Stimulated activated naive CD8-positive, alpha-beta T cell treated with anti-CD3 and anti-CD28 coated beads, Interleukin-15, Interleukin-2, amounts not matched to agents 100 ng/mL and 50 ng/mL, for 24 hours (primary cell): ENCODE measurements around the gene TYMS.

Source experiments
- H3K27ac Mint-ChIP-seq: one replicate; pipeline ENCODE4 v1.8.0; 2021; ENCODE audit warnings: mild to moderate bottlenecking, mixed read lengths
- H3K27me3 Mint-ChIP-seq: one replicate; pipeline ENCODE4 v1.8.0; 2021; ENCODE audit warnings: mixed read lengths
- H3K36me3 Mint-ChIP-seq: one replicate; pipeline ENCODE4 v1.8.0; 2021; ENCODE audit warnings: low read depth, mixed read lengths
- H3K4me1 Mint-ChIP-seq: one replicate; pipeline ENCODE4 v1.8.0; 2021; ENCODE audit warnings: low read depth, mixed read lengths
- H3K4me3 Mint-ChIP-seq: one replicate; pipeline ENCODE4 v1.8.0; 2021; ENCODE audit warnings: mild to moderate bottlenecking, mixed read lengths
- H3K9me3 Mint-ChIP-seq: one replicate; pipeline ENCODE4 v1.8.0; 2021; ENCODE audit warnings: mixed read lengths

TYMS gene

GRCh38 chr18:629269-630150 is 27.9 kb upstream of the TYMS start:
- Mint-ChIP-seq H3K4me1 (peaks cover 7% of the 10 kb centered on the region), H3K27ac (no peak overlapping the region), H3K27me3 (peaks cover 18% of the 10 kb centered on the region), H3K36me3 (no peaks in the 10 kb centered on the region), H3K4me3 (no peak overlapping the region), H3K9me3 (no peaks in the 10 kb centered on the region)

GRCh38 chr18:631560-631959 is 25.9 kb upstream of the TYMS start:
- no peaks in the 10 kb centered on the region for H3K9me3 Mint-ChIP-seq
- H3K27ac Mint-ChIP-seq = no peak overlapping the region
- no peak overlapping the region for H3K4me3 Mint-ChIP-seq
- peaks cover 7% of the 10 kb centered on the region for H3K4me1 Mint-ChIP-seq
- no peaks in the 10 kb centered on the region for H3K36me3 Mint-ChIP-seq
- H3K27me3 Mint-ChIP-seq = peaks cover 13% of the 10 kb centered on the region

- peaks cover 2% of the 10 kb centered on the region for H3K4me1 Mint-ChIP-seq
- no peaks in the 10 kb centered on the region for H3K36me3 Mint-ChIP-seq
- H3K27me3 Mint-ChIP-seq = peaks cover 5% of the 10 kb centered on the region
- no peak overlapping the region for H3K27ac Mint-ChIP-seq
- no peak overlapping the region for H3K4me3 Mint-ChIP-seq
- H3K9me3 Mint-ChIP-seq = no peaks in the 10 kb centered on the region
Measured at GRCh38 chr18:634551-635045, 22.9 kb upstream of the TYMS start.

GRCh38 chr18:635171-635570 is 22.3 kb upstream of the TYMS start:
- H3K27me3 Mint-ChIP-seq = peaks cover 8% of the 10 kb centered on the region
- no peaks in the 10 kb centered on the region for H3K4me1 Mint-ChIP-seq
- H3K36me3 Mint-ChIP-seq = no peaks in the 10 kb centered on the region
- H3K9me3 Mint-ChIP-seq = no peaks in the 10 kb centered on the region
- no peak overlapping the region for H3K27ac Mint-ChIP-seq
- no peak overlapping the region for H3K4me3 Mint-ChIP-seq

GRCh38 chr18:641224-641623 is 16.2 kb upstream of the TYMS start:
- Mint-ChIP-seq H3K9me3 (no peaks in the 10 kb centered on the region), H3K36me3 (no peaks in the 10 kb centered on the region), H3K27me3 (peaks cover 15% of the 10 kb centered on the region), H3K4me1 (peaks cover 13% of the 10 kb centered on the region), H3K4me3 (no peak overlapping the region), H3K27ac (no peak overlapping the region)

GRCh38 chr18:644395-645004 is 13.0 kb upstream of the TYMS start:
- Mint-ChIP-seq H3K4me1 (peaks cover 13% of the 10 kb centered on the region), H3K4me3 (no peak overlapping the region), H3K9me3 (no peaks in the 10 kb centered on the region), H3K27me3 (peaks cover 18% of the 10 kb centered on the region), H3K27ac (peak overlapping the region; percentile 58), H3K36me3 (no peaks in the 10 kb centered on the region)

GRCh38 chr18:647304-647703 is 10.1 kb upstream of the TYMS start:
- Mint-ChIP-seq H3K27me3 (peaks cover 15% of the 10 kb centered on the region), H3K9me3 (no peaks in the 10 kb centered on the region), H3K36me3 (no peaks in the 10 kb centered on the region), H3K27ac (no peak overlapping the region), H3K4me3 (no peak overlapping the region), H3K4me1 (peaks cover 20% of the 10 kb centered on the region)

GRCh38 chr18:649341-649740 is 8.1 kb upstream of the TYMS start:
- no peaks in the 10 kb centered on the region for H3K36me3 Mint-ChIP-seq
- H3K4me1 Mint-ChIP-seq = peaks cover 13% of the 10 kb centered on the region
- peaks cover 17% of the 10 kb centered on the region for H3K27me3 Mint-ChIP-seq
- H3K4me3 Mint-ChIP-seq = no peak overlapping the region
- no peak overlapping the region for H3K27ac Mint-ChIP-seq
- no peaks in the 10 kb centered on the region for H3K9me3 Mint-ChIP-seq

GRCh38 chr18:650428-650858 is 7.0 kb upstream of the TYMS start:
- Mint-ChIP-seq H3K36me3 (no peaks in the 10 kb centered on the region), H3K4me1 (peaks cover 7% of the 10 kb centered on the region), H3K27ac (no peak overlapping the region), H3K27me3 (peaks cover 21% of the 10 kb centered on the region), H3K4me3 (peak overlapping the region; percentile 15), H3K9me3 (no peaks in the 10 kb centered on the region)

- H3K4me3 Mint-ChIP-seq = no peak overlapping the region
- peaks cover 10% of the 10 kb centered on the region for H3K4me1 Mint-ChIP-seq
- H3K36me3 Mint-ChIP-seq = no peaks in the 10 kb centered on the region
- no peaks in the 10 kb centered on the region for H3K9me3 Mint-ChIP-seq
- peaks cover 28% of the 10 kb centered on the region for H3K27me3 Mint-ChIP-seq
- H3K27ac Mint-ChIP-seq = no peak overlapping the region
Measured at GRCh38 chr18:652131-652530, 5.3 kb upstream of the TYMS start.

- H3K4me1 Mint-ChIP-seq = peaks cover 10% of the 10 kb centered on the region
- H3K36me3 Mint-ChIP-seq = peaks cover 4% of the 10 kb centered on the region
- H3K27ac Mint-ChIP-seq = no peak overlapping the region
- H3K9me3 Mint-ChIP-seq = no peaks in the 10 kb centered on the region
- H3K4me3 Mint-ChIP-seq = no peak overlapping the region
- H3K27me3 Mint-ChIP-seq = peaks cover 26% of the 10 kb centered on the region
Measured at GRCh38 chr18:653512-653911, 3.9 kb upstream of the TYMS start.

- Mint-ChIP-seq H3K9me3 (no peaks in the 10 kb centered on the region), H3K27ac (no peak overlapping the region), H3K4me3 (no peak overlapping the region), H3K27me3 (peaks cover 34% of the 10 kb centered on the region), H3K36me3 (peaks cover 15% of the 10 kb centered on the region), H3K4me1 (peaks cover 19% of the 10 kb centered on the region)
Measured at GRCh38 chr18:654601-655000, 2.9 kb upstream of the TYMS start.

GRCh38 chr18:655445-655844 is 2.0 kb upstream of the TYMS start:
- peak overlapping the region; percentile 18 for H3K4me3 Mint-ChIP-seq

GRCh38 chr18:658001-658946 is 821 bp downstream of the TYMS start:
- H3K27ac Mint-ChIP-seq = peak overlapping the region; percentile 96
- peaks cover 4% of the 10 kb centered on the region for H3K9me3 Mint-ChIP-seq
- peaks cover 18% of the 10 kb centered on the region for H3K4me1 Mint-ChIP-seq
- peak overlapping the region; percentile 95 for H3K4me3 Mint-ChIP-seq
- H3K36me3 Mint-ChIP-seq = peaks cover 44% of the 10 kb centered on the region
- H3K27me3 Mint-ChIP-seq = peaks cover 29% of the 10 kb centered on the region

More at GRCh38 chr18:655445-655844, 2.0 kb upstream of the TYMS start:
- peaks cover 22% of the 10 kb centered on the region for H3K4me1 Mint-ChIP-seq
- peaks cover 24% of the 10 kb centered on the region for H3K36me3 Mint-ChIP-seq
- H3K27me3 Mint-ChIP-seq = peaks cover 35% of the 10 kb centered on the region
- no peaks in the 10 kb centered on the region for H3K9me3 Mint-ChIP-seq
- no peak overlapping the region for H3K27ac Mint-ChIP-seq
